Transverse colon (tissue), 4 donors: ENCODE results near the gene CLN5. TPM values are rescaled to one million over a fixed set of nuclear protein-coding genes. Genes with fewer than 3 reads are reported as not detected.

Experiments used
- DNase-seq: peaks from one replicate; pipeline ENCODE4 v3.0.0-alpha.2; 2019
- H3K27ac ChIP-seq, 4 donors: fragments of 200-600 bp; sonication (generic); 2 replicates each; pipeline ENCODE4 v1.5.1; 2016 to 2018; ENCODE audit warnings: inconsistent platforms in 4 of 4
- H3K27me3 ChIP-seq: fragments of 200-600 bp; sonication (generic); 2 replicates; pipeline ENCODE4 v1.5.1; 2017; ENCODE audit warnings: inconsistent platforms
- H3K36me3 ChIP-seq, 4 donors: fragments of 200-600 bp; sonication (generic); 2 replicates each; pipeline ENCODE4 v1.5.1; 2017 to 2019; ENCODE audit warnings: inconsistent platforms in 4 of 4
- H3K4me1 ChIP-seq, 4 donors: fragments of 200-600 bp; sonication (generic); 2 replicates each; pipeline ENCODE4 v1.5.1; 2017 to 2020; ENCODE audit warnings: inconsistent platforms in 4 of 4
- H3K4me3 ChIP-seq, 4 donors: fragments of 200-600 bp; sonication (generic); 1 replicate in 1 of 4; 2 replicates in 3 of 4; pipeline versions ENCODE4 v1.5.1 to v1.6.1; 2017 to 2019; ENCODE audit warnings: inconsistent platforms in 4 of 4
- H3K9me3 ChIP-seq, 2 donors: fragments of 200-600 bp; sonication (generic); 2 replicates each; pipeline ENCODE4 v1.5.1; 2017 to 2019; ENCODE audit warnings: inconsistent platforms in 2 of 2
- EP300 ChIP-seq: sonication (generic); formaldehyde crosslinking; IDR thresholded peaks from one replicate; pipeline ENCODE4 v1.6.1; 2017; ENCODE audit warnings: antibody characterized with exemption, low read depth
- POLR2A ChIP-seq: fragments of 450-650 bp; IDR thresholded peaks from one replicate; pipeline ENCODE4 v1.6.1; 2016; ENCODE audit warnings: antibody characterized with exemption, mild to moderate bottlenecking, moderate library complexity
- POLR2AphosphoS5 ChIP-seq, 3 donors: sonication (generic); formaldehyde crosslinking; IDR thresholded peaks; one replicate each; pipeline ENCODE4 v1.6.1; 2016; ENCODE audit warnings: antibody characterized with exemption in 3 of 3
- WGBS, 2 donors: methylation state at CpG; one replicate each; pipeline ENCODE4 v1.1.5; 2018; ENCODE audit warnings: low coverage in 1 of 2; 5-methylcytosine and 5-hydroxymethylcytosine counted together
- in situ Hi-C, 4 donors: fragments of 200-750 bp; cut with MboI; loops; one replicate each; pipeline versions ENCODE4 v1.15.0 to v1.15.1; 2017; ENCODE audit warnings: low sequenced_read_pairs in 3 of 4, low pct_ligation_motif_present in 1 of 4, low pct_unique_long_range_greater_than_20kb in 1 of 4
- intact Hi-C: fragments of 100-400 bp; cut with DNase I; formaldehyde crosslinking; loops from one replicate; pipeline ENCODE4 v1.15.1; 2023; ENCODE audit warnings: low total_unique reads
- total RNA-seq, 4 donors: library from RNA; depleted of rRNA; stranded (reverse); fragments of >200 nt; gene quantifications; one replicate each; pipeline ENCODE4 v1.1.0, GENCODE V29; 2016
- TF ChIP-seq, protein P1 (sequence below), 5 experiments: fragments of 200-600 bp in 3 of 5; fragments of 450-650 bp in 2 of 5; sonication (generic) in 3 of 5; IDR thresholded peaks; 1 replicate in 2 of 5; 2 replicates in 3 of 5; pipeline ENCODE4 v1.5.1; 2016 to 2017; ENCODE audit warnings: antibody characterized with exemption in 5 of 5, inconsistent platforms in 3 of 5, mild to moderate bottlenecking in 2 of 5, moderate library complexity in 1 of 5

The CLN5 gene
- total RNA-seq, 4 donors from 2014 or later, result 1.6 to 28.7 (median 21.8) TPM

DNA sequence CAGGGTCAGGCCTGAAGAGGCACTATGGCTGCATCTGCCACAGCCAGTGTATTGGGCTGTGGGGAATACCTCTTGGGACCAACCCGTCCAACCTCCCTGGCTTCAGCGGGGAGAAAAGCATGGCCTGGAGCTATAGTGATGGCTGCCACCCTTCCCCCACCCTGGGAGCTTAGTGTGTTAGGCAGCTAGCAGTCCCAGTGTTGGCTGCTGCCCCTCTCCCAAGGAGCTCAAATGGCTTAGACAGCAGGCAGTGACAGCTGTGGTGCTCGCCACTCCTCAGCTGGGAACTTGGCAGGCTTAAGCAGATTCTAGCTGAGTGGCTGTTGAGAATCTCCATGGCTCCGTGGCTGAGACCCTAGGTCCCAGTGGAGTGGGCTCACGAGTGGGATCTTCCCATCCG, 23.8 kb upstream of the CLN5 start:
- H3K36me3 ChIP-seq, result no peaks in the 10 kb centered on the region
- intact Hi-C loops (no loop called here), in situ Hi-C loops (no loop called here)
- TF ChIP-seq EP300, result no peak
- no peak for TF ChIP-seq POLR2A
- TF ChIP-seq, protein P1, sequence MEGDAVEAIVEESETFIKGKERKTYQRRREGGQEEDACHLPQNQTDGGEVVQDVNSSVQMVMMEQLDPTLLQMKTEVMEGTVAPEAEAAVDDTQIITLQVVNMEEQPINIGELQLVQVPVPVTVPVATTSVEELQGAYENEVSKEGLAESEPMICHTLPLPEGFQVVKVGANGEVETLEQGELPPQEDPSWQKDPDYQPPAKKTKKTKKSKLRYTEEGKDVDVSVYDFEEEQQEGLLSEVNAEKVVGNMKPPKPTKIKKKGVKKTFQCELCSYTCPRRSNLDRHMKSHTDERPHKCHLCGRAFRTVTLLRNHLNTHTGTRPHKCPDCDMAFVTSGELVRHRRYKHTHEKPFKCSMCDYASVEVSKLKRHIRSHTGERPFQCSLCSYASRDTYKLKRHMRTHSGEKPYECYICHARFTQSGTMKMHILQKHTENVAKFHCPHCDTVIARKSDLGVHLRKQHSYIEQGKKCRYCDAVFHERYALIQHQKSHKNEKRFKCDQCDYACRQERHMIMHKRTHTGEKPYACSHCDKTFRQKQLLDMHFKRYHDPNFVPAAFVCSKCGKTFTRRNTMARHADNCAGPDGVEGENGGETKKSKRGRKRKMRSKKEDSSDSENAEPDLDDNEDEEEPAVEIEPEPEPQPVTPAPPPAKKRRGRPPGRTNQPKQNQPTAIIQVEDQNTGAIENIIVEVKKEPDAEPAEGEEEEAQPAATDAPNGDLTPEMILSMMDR (IDR thresholded peaks at IDR 0.05), result no peak
- no peak for TF ChIP-seq POLR2AphosphoS5 (IDR thresholded peaks at IDR 0.05)
- WGBS, 2 donors, result 85% methylated on average over 6 of the region's 6 CpGs; no CpG with 5 or more reads in 1 of the 2 donors
- peaks cover 6% of the 10 kb centered on the region for H3K27me3 ChIP-seq
- H3K9me3 ChIP-seq, result no peaks in the 10 kb centered on the region
- no peak overlapping the region for H3K4me3 ChIP-seq
- no peak for DNase-seq
- H3K4me1 ChIP-seq, result peaks cover 0 to 7% (median 0%) of the 10 kb centered on the region in 4 donors
- no peak overlapping the region for H3K27ac ChIP-seq

DNA sequence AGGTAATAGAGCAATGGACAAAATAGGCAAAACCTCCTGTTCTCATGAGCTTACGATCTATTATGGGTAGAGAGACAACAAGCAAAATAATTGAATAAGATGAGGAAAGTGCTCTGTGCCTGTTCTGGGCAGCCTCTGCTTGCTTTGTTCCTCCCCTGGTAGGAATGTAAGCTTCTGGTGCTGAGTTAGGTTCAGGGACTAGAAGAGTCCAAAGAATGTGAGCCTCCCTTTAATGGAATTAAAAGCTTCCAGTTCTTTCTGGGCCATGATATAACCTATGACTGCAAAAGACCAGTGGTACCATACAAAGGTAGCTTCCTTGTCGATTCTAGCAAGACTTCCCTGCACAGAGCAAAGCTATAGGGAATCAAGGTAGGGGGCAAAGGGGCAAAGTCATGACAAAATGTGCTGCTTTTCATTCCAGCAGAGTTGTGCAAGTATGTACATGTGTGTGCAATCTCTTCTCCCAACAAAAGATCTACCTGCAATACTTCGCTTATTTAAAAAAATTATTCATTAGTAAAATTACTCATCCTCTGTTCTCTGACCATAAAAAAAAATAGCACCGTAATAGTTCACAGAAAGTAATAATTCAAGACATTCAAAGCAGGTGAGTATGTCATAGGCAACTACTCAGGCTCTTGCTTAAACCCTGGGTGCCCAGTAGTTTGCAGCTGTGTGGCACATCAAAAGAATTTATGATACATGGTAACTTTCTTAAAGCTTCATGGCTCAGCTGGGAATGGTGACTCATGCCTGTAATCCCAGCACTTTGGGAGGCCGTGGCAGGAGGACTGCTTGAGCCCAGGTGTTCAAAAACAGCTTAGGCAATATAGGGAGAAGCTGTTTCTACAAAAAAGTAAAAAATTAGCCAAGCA, 22.2 kb upstream of the CLN5 start:
- Histone ChIP-seq H3K4me1 (peaks cover 0 to 7% (median 0%) of the 10 kb centered on the region in 4 donors), H3K36me3 (no peaks in the 10 kb centered on the region), H3K27ac (no peak overlapping the region), H3K27me3 (peaks cover 6% of the 10 kb centered on the region), H3K4me3 (no peak overlapping the region), H3K9me3 (no peaks in the 10 kb centered on the region)
- intact Hi-C loops (no loop called here), in situ Hi-C loops (no loop called here)
- 71 to 85% methylated on average over 2 to 5 of the region's 5 CpGs for WGBS, 2 donors
- no peak for DNase-seq
- TF ChIP-seq, protein P1 (IDR thresholded peaks at IDR 0.05), result no peak
- TF ChIP-seq EP300 (no peak), POLR2AphosphoS5 (IDR thresholded peaks at IDR 0.05) (no peak), POLR2A (no peak)

DNA sequence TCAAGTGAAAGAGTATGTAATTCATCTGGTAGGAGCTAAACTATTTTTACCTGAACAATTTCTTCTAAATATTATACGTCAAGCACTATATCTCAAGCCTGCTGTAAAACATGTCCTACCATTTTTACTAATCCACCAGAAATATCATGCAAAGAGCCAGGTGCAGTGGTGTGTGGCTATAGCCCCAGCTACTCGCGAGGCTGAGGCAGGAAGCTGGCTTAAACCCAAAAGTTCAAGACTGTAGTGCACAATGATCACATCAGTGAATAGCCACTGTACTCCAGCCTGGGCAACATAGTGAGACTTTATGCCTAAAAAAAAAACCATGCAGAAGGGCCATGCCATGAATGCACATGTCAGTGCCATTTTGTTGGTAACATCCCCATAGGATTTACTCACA, 20.7 kb upstream of the CLN5 start:
- Histone ChIP-seq H3K36me3 (no peaks in the 10 kb centered on the region), H3K9me3 (no peaks in the 10 kb centered on the region), H3K4me3 (no peak overlapping the region), H3K4me1 (no peaks in the 10 kb centered on the region), H3K27ac (no peak overlapping the region), H3K27me3 (peaks cover 6% of the 10 kb centered on the region)
- TF ChIP-seq EP300 (no peak), POLR2AphosphoS5 (IDR thresholded peaks at IDR 0.05) (no peak), POLR2A (no peak)
- TF ChIP-seq, protein P1 (IDR thresholded peaks at IDR 0.05), result no peak
- in situ Hi-C loops, result no loop called here
- 41 to 71% methylated on average over 1 to 3 of the region's 3 CpGs for WGBS, 2 donors
- intact Hi-C loops, result no loop called here
- no peak for DNase-seq

DNA sequence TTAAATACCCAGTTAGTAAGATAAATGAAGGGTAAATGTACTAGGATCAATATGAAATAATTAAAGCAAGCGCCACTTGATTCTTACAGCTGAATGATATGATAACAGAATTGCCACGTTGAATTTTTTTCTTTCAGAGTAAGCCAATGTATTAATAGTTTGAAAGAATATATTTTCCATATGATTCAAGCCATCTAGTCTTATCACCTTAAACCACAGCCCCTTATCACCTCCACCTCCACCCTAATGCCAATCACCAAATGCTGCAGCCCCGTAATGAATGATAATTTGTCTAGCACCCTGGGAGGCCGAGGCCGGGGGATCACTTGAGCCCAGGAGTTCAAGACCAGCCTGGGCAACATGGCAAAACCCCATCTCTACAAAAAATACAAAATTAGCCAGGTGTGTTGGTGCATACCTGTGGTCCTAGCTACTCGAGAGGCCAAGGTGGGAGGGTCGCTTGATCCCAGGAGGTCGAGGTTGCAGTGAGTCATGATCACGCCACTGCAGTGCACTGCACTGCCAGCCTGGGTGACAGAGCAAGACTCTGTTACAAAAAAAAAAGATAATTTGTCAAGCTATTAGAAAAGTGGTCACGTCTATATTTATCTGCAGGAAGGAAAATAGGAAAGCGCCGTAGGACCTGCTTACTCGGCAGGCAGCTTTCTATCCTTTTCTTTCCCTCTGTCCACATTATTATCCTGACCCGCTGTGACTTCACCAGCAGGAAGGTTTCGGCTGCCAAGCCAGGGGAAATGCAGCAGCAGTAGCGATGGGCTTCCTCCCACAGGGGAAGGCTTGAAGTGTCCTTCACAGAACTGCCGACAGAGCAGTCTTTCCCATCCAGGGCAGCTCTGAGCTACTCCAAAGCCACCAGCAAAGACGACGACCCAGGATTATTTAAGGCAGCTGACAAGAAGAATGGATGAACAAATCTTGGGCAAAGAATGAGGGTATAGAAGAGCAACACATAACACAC, 19.7 kb upstream of the CLN5 start:
- in situ Hi-C loops, result no loop called here
- intact Hi-C loops, result no loop called here
- no peak for DNase-seq
- peaks cover 6% of the 10 kb centered on the region for H3K27me3 ChIP-seq
- no peak overlapping the region for H3K27ac ChIP-seq
- no peaks in the 10 kb centered on the region for H3K36me3 ChIP-seq
- 61 to 67% methylated on average over 9 to 19 of the region's 19 CpGs for WGBS, 2 donors
- H3K9me3 ChIP-seq, result no peaks in the 10 kb centered on the region
- no peak overlapping the region for H3K4me3 ChIP-seq
- no peaks in the 10 kb centered on the region for H3K4me1 ChIP-seq
- TF ChIP-seq POLR2AphosphoS5 (IDR thresholded peaks at IDR 0.05) (no peak), EP300 (no peak), POLR2A (no peak)
- TF ChIP-seq, protein P1 (IDR thresholded peaks at IDR 0.05), result no peak
